Cardiac muscle cell (in vitro differentiated cells and primary cell): ENCODE measurements around the gene CD163L1. TPM values are rescaled to one million over a fixed set of nuclear protein-coding genes. Genes with fewer than 3 reads are reported as not detected.

ENCODE experiments used
- DNase-seq, 2 donors: peaks; one replicate each; pipeline versions ENCODE4 v3.0.0 to v3.0.0-alpha.2; 2010 to 2017; ENCODE audit warnings: low read depth in 1 of 2, low spot score in 1 of 2
- H3K27ac ChIP-seq: fragments of 200-600 bp; sonication (generic); 2 replicates; pipeline ENCODE4 v1.5.1; 2016
- H3K27me3 ChIP-seq: fragments of 200-600 bp; sonication (generic); 2 replicates; pipeline ENCODE4 v1.6.0; 2016; ENCODE audit warnings: control low read depth
- H3K36me3 ChIP-seq: fragments of 200-600 bp; sonication (generic); 2 replicates; pipeline ENCODE4 v1.5.1; 2016; ENCODE audit warnings: control low read depth
- H3K4me1 ChIP-seq: fragments of 200-600 bp; sonication (generic); 2 replicates; pipeline ENCODE4 v1.8.1; 2017; ENCODE audit warnings: low read depth, mild to moderate bottlenecking, mixed run types
- H3K4me3 ChIP-seq: fragments of 200-600 bp; sonication (generic); 2 replicates; pipeline ENCODE4 v1.5.1; 2016; ENCODE audit warnings: mild to moderate bottlenecking
- H3K9me3 ChIP-seq: fragments of 200-600 bp; sonication (generic); 2 replicates; pipeline ENCODE4 v1.5.1; 2017; ENCODE audit warnings: low read depth, mild to moderate bottlenecking, control low read depth
- CTCF ChIP-seq: IDR thresholded peaks from 2 replicates; pipeline ENCODE4 v1.5.1; 2012; ENCODE audit warnings: low read depth, mild to moderate bottlenecking, low read length
- polyA plus RNA-seq: library from polyadenylated mRNA; unstranded; fragments of >200 nt; fragmentation: Nextera tagmentation; extraction: Ambion mirVana; gene quantifications from 2 replicates; pipeline ENCODE4 v1.2.1, GENCODE V29; 2016
- total RNA-seq: library from RNA; depleted of rRNA; stranded (reverse); fragments of >200 nt; gene quantifications from 2 replicates; pipeline ENCODE4 v1.2.3, GENCODE V29; 2016

Gene CD163L1
- total and polyA plus RNA-seq, 2 experiments from 2014 or later, result 0.18 TPM; not detected in 1

- DNase-seq, result no peak
- H3K4me3 ChIP-seq, result no peak overlapping the region
- H3K4me1 ChIP-seq, result no peaks in the 10 kb centered on the region
- no peak overlapping the region for H3K27ac ChIP-seq
- TF ChIP-seq CTCF, result no peak
- H3K9me3 ChIP-seq, result no peaks in the 10 kb centered on the region
- H3K27me3 ChIP-seq, result no peaks in the 10 kb centered on the region
- no peaks in the 10 kb centered on the region for H3K36me3 ChIP-seq
These were observed 40.5 kb downstream of the CD163L1 start for GRCh38 chr12:7403466-7403865.

GRCh38 chr12:7399089-7399488 is 44.9 kb downstream of the CD163L1 start:
- DNase-seq, result no peak
- TF ChIP-seq CTCF, result no peak

GRCh38 chr12:7396418-7396817 is 47.5 kb downstream of the CD163L1 start:
- H3K9me3 ChIP-seq, result no peaks in the 10 kb centered on the region
- DNase-seq, result no peak
- H3K27ac ChIP-seq, result no peak overlapping the region
- H3K36me3 ChIP-seq, result no peaks in the 10 kb centered on the region
- H3K27me3 ChIP-seq, result no peaks in the 10 kb centered on the region
- H3K4me3 ChIP-seq, result no peak overlapping the region
- no peak for TF ChIP-seq CTCF
- H3K4me1 ChIP-seq, result no peaks in the 10 kb centered on the region

More at GRCh38 chr12:7399089-7399488, 44.9 kb downstream of the CD163L1 start:
- no peaks in the 10 kb centered on the region for H3K36me3 ChIP-seq
- H3K9me3 ChIP-seq, result no peaks in the 10 kb centered on the region
- no peak overlapping the region for H3K27ac ChIP-seq
- H3K27me3 ChIP-seq, result no peaks in the 10 kb centered on the region
- H3K4me3 ChIP-seq, result no peak overlapping the region
- no peaks in the 10 kb centered on the region for H3K4me1 ChIP-seq

- Histone ChIP-seq H3K4me1 (no peaks in the 10 kb centered on the region), H3K36me3 (no peaks in the 10 kb centered on the region), H3K4me3 (no peak overlapping the region), H3K9me3 (no peaks in the 10 kb centered on the region), H3K27ac (no peak overlapping the region), H3K27me3 (no peaks in the 10 kb centered on the region)
- TF ChIP-seq CTCF, result no peak
- DNase-seq, result no peak
These were observed 48.0 kb downstream of the CD163L1 start for GRCh38 chr12:7395950-7396349.

GRCh38 chr12:7387289-7387688 is 56.7 kb downstream of the CD163L1 start:
- H3K4me1 ChIP-seq, result no peaks in the 10 kb centered on the region
- TF ChIP-seq CTCF, result no peak

GRCh38 chr12:7383157-7383556 is 60.8 kb downstream of the CD163L1 start:
- DNase-seq, result no peak
- Histone ChIP-seq H3K4me1 (no peaks in the 10 kb centered on the region), H3K27ac (no peak overlapping the region), H3K9me3 (no peaks in the 10 kb centered on the region), H3K36me3 (no peaks in the 10 kb centered on the region), H3K4me3 (no peak overlapping the region), H3K27me3 (no peaks in the 10 kb centered on the region)
- TF ChIP-seq CTCF, result no peak

More at GRCh38 chr12:7387289-7387688, 56.7 kb downstream of the CD163L1 start:
- H3K27me3 ChIP-seq, result no peaks in the 10 kb centered on the region
- no peaks in the 10 kb centered on the region for H3K9me3 ChIP-seq
- no peak for DNase-seq
- no peak overlapping the region for H3K4me3 ChIP-seq
- no peak overlapping the region for H3K27ac ChIP-seq
- H3K36me3 ChIP-seq, result no peaks in the 10 kb centered on the region
